ENCODE results near the gene SPRY4.

Gene SPRY4

DNA sequence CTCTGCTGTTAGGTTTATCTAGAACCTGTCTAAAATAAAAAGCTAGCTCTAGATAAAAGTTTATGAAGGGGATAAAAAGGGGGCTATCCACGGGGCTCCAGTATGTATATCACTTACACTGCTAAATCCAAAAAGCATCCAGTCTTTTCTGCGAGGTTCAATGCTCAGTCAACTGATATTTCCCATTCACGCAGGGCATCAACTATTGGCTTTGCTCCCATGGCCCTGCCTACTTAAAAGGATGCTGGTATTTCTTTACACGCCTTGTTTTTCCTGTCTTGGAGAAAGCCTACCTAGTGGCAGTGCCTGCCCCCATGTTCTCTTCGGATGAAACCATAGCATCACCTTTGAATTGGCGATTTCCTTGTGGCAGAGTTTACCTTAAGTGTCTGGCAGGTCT is 8.1 kb downstream of the SPRY4 start:
- no peak for DNase-seq (ENCODE audit: low read depth, low spot score)
- TF ChIP-seq, protein P1, sequence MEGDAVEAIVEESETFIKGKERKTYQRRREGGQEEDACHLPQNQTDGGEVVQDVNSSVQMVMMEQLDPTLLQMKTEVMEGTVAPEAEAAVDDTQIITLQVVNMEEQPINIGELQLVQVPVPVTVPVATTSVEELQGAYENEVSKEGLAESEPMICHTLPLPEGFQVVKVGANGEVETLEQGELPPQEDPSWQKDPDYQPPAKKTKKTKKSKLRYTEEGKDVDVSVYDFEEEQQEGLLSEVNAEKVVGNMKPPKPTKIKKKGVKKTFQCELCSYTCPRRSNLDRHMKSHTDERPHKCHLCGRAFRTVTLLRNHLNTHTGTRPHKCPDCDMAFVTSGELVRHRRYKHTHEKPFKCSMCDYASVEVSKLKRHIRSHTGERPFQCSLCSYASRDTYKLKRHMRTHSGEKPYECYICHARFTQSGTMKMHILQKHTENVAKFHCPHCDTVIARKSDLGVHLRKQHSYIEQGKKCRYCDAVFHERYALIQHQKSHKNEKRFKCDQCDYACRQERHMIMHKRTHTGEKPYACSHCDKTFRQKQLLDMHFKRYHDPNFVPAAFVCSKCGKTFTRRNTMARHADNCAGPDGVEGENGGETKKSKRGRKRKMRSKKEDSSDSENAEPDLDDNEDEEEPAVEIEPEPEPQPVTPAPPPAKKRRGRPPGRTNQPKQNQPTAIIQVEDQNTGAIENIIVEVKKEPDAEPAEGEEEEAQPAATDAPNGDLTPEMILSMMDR (IDR thresholded peaks at IDR 0.05; ENCODE audit: low read depth, low read length) = no peak
- no peak overlapping the region for H3K4me3 ChIP-seq (ENCODE audit: low read depth, low read length)
- in situ Hi-C loops (cut with HindIII; ENCODE audit: low sequenced_read_pairs) = no loop called here

DNA sequence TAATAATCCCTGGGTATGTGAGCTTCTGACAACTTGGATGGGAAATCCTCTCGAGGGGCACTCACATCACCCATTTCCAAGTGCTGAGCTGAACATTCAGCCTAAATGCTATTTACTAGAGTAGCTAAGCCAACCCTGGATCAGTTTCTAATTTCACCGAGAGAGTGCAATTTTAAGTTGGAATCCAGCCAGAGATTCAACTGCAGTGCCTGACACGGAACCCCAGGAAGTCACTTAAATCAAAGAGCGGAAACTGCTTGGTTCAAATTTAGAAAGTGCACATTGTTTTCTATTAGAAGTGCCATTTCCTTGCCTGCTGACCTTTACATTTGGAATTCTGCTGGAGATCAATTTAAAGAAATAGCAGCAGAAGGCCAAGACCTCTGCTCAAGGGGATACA is 8.8 kb downstream of the SPRY4 start:
- DNase-seq (ENCODE audit: low read depth, low spot score) = peak; percentile 79
- TF ChIP-seq, protein P1 (IDR thresholded peaks at IDR 0.05; ENCODE audit: low read depth, low read length) = no peak
- in situ Hi-C loops (cut with HindIII; ENCODE audit: low sequenced_read_pairs) = no loop called here
- H3K4me3 ChIP-seq (ENCODE audit: low read depth, low read length) = no peak overlapping the region

DNA sequence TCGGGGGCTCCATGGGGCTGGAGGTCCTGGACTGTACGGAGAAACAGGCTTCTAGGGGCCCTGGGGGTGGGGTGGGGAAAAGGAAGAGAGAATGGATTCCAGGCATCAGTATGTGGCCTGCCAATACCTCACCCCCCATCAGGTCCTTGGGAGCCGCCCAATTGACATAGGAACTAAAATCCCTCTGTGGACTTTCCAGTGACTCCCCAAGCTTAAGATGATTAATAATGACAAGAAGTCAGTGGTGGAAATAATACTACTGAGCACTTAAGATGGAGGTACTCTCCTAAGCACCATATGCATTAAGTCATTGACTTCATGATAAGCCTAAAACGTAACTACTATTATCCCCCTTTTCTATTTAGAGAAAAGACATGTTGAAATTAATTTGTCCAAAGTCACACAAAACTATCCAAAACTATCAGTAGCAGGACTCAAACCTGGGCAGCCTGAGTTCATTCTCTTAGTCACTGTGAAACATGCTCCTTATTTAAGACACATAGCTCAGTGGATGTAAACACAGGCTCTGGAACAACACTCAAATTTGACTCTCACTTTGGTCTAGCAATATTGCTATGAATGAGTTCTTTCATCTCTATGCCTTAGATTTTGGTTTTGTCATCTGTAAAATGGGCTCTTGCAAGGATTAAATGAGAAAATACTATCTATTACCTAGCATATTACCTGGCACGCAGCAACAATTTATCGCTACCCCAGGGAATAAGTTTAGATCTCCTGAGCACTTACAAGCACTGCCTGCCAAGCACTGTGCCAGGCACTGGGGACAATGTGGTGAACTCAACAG is 9.5 kb downstream of the SPRY4 start:
- DNase-seq (ENCODE audit: low read depth, low spot score) = no peak
- TF ChIP-seq, protein P1 (IDR thresholded peaks at IDR 0.05; ENCODE audit: low read depth, low read length) = no peak
- in situ Hi-C loops (cut with HindIII; ENCODE audit: low sequenced_read_pairs) = no loop called here
- no peak overlapping the region for H3K4me3 ChIP-seq (ENCODE audit: low read depth, low read length)

DNA sequence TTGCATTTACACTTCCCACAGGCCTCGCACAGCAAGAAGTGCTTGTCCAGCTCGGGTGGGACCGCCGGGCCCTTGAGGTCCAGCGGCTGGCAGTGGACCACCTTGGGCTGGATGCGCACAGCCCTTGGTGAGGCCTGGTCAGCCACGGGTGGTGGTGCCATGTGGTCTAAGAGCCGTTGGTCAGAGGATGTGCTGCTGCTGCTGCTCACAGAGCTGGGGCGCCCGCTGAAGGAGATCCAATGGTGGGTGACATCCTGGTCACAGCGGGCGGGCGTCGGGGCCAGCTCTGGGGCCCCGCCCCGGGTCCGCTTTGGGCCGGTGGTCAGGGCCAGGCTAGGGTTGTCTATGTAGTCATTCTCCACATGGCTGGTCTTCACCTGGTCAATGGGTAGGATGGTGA is 10.2 kb downstream of the SPRY4 start:
- in situ Hi-C loops (cut with HindIII; ENCODE audit: low sequenced_read_pairs) = no loop called here

DNA sequence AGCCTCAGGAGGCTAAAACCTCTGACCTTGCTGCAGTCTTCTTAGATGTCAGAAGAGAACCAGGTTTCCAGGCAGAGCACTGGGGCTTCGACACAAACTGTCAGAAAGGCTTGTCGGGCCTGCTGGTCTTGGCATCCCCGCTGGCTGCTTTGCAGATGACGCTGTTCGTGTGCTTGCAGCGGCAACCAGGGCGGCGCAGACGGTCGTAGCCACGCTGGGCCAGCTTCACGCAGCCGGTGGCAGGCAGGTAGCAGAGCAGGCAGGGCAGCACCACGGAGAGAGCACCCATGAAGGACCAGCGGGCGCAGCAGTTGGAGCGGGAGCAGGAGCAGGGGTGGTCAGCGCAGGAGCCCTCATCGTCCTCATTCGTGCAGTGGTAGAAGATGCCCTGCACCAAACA is 10.7 kb downstream of the SPRY4 start:
- in situ Hi-C loops (cut with HindIII; ENCODE audit: low sequenced_read_pairs) = no loop called here
- DNase-seq (ENCODE audit: low read depth, low spot score) = no peak
- TF ChIP-seq, protein P1 (IDR thresholded peaks at IDR 0.05; ENCODE audit: low read depth, low read length) = no peak
- no peak overlapping the region for H3K4me3 ChIP-seq (ENCODE audit: low read depth, low read length)

More for the DNA sequence above, 10.2 kb downstream of the SPRY4 start:
- no peak overlapping the region for H3K4me3 ChIP-seq (ENCODE audit: low read depth, low read length)
- TF ChIP-seq, protein P1 (IDR thresholded peaks at IDR 0.05; ENCODE audit: low read depth, low read length) = no peak
- no peak for DNase-seq (ENCODE audit: low read depth, low spot score)

DNA sequence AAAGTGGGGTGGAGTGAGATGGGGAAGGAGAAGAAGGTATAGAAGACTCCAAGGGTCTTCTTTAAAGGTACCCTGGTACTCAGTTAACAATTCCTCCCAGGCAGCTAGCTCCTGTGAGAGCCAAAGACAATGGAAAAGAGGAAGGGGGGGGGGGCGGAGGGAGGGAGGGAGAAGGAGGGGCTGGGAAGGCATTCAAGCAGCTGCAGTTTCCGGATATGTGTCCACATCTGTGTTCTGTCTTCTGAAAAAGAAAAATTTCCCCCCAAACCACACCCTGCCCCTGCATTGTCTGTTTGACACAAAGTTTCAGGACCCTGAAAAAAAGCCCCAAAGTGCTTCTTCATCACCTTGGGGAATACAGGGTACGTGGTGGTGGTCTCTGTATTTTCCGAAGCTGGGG is 11.1 kb downstream of the SPRY4 start:
- in situ Hi-C loops (cut with HindIII; ENCODE audit: low sequenced_read_pairs) = no loop called here
- TF ChIP-seq, protein P1 (IDR thresholded peaks at IDR 0.05; ENCODE audit: low read depth, low read length) = no peak
- DNase-seq (ENCODE audit: low read depth, low spot score) = no peak
- no peak overlapping the region for H3K4me3 ChIP-seq (ENCODE audit: low read depth, low read length)
